Loucy (cell line): ENCODE data around the gene EMSY.
"Not testable (repeated sequence)": the region's sequence is repeated elsewhere in the genome, so short reads cannot be mapped to it uniquely, and the experiment has no call there.

Experiments
- CTCF ChIP-seq: fragments of 200-600 bp; sonication (generic); conservative IDR thresholded peaks from 2 replicates; pipeline ENCODE4 v1.5.1; 2014; ENCODE audit warnings: mild to moderate bottlenecking, antibody characterized with exemption, low read length
- EZH2phosphoT487 ChIP-seq: fragments of 200-600 bp; IDR thresholded peaks from 2 replicates; pipeline ENCODE4 v1.6.1; 2018; ENCODE audit warnings: antibody characterized with exemption, mild to moderate bottlenecking, moderate library complexity, borderline replicate concordance

GRCh38 chr11:76595091-76595490 is 150.3 kb downstream of the EMSY start:
- TF ChIP-seq CTCF, EZH2phosphoT487: not testable (repeated sequence)
